ENCODE measurements around the gene IGF2.

The IGF2 gene

DNA sequence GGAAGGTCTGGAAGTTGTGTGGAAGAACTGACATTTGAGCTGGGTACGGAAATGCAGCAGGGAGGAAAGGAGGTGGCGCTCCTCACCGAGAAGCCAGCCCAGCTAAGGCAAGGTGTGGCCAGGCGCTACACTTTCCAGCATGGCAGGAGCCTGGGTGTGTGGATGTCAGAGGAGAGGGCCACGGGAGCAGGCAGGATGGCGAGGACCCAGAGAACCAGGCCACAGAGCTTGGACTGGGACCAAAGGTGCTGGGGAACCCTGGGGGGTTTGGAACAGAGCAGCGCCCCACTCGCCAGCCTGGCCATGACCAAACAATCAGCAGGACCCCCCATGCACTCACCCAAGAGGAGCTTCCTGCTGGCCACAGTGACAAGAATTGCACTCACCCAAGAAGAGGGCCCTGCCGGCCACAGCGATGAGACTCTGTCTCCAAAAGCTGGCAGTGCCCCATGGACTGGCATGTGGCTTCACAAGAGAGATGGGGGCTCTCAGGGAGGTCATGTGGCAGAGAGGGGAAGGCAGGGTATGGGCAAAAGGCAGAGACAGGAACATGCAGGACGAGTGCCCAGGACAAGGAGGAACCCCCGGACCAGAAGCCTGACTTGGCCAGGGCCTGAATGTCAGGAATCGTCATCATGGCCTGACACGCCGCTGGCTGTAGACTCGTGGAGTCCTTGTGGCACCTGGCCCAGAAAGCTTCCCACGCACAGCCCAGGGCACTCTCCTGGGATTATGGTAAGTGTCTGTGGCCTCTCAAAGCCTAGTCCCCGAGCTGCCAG lies 45.4 kb downstream of the IGF2 start:
- peaks cover 7% of the 10 kb centered on the region for H3K27me3 ChIP-seq (ENCODE audit: control insufficient read depth, insufficient read depth, low read length)
- no peaks in the 10 kb centered on the region for H3K36me3 ChIP-seq (ENCODE audit: control insufficient read depth, insufficient read depth, low read length)
- H3K4me3 ChIP-seq (ENCODE audit: low read depth, low read length) = no peak overlapping the region
- no peak overlapping the region for H3K9ac ChIP-seq (ENCODE audit: low read length)
- H3K27ac ChIP-seq (ENCODE audit: low read depth, low read length) = no peak overlapping the region
- peaks cover 20% of the 10 kb centered on the region for H3K4me1 ChIP-seq (ENCODE audit: control insufficient read depth, insufficient read depth, low read length)
- H3K9me3 ChIP-seq (ENCODE audit: control insufficient read depth, insufficient read depth, low read depth, low read length) = no peaks in the 10 kb centered on the region; the same call in 1 of the 2 replicates

DNA sequence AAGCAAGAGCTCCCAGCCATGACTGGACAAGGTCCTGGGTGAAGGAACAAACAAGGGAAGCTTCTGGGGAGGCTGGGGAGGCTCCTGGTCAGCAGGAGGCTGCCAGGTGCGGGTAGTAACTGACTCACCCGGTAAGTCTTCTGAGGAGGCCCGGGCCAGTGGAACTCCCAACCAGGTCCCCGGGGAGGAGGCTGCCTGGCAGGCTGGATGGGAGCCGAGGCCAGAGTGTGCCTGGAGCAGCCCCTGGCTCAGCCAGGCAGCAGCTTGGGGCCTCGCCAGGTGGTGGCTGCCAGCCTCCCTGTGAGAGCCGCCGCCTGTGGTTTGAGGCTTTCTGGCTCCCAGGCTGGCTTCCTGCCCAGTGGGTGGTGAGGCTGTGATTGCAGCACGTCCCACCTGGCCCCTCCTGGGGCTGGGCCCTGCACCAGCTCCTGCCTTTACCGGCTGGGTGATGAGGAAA lies 46.2 kb downstream of the IGF2 start:
- no peak overlapping the region for H3K4me3 ChIP-seq (ENCODE audit: low read depth, low read length)
- H3K27ac ChIP-seq (ENCODE audit: low read depth, low read length) = no peak overlapping the region
- H3K9me3 ChIP-seq (ENCODE audit: control insufficient read depth, insufficient read depth, low read depth, low read length) = no peaks in the 10 kb centered on the region; the same call in 1 of the 2 replicates
- H3K9ac ChIP-seq (ENCODE audit: low read length) = no peak overlapping the region
- no peaks in the 10 kb centered on the region for H3K36me3 ChIP-seq (ENCODE audit: control insufficient read depth, insufficient read depth, low read length)
- peaks cover 19% of the 10 kb centered on the region for H3K4me1 ChIP-seq (ENCODE audit: control insufficient read depth, insufficient read depth, low read length)
- H3K27me3 ChIP-seq (ENCODE audit: control insufficient read depth, insufficient read depth, low read length) = peaks cover 3% of the 10 kb centered on the region

DNA sequence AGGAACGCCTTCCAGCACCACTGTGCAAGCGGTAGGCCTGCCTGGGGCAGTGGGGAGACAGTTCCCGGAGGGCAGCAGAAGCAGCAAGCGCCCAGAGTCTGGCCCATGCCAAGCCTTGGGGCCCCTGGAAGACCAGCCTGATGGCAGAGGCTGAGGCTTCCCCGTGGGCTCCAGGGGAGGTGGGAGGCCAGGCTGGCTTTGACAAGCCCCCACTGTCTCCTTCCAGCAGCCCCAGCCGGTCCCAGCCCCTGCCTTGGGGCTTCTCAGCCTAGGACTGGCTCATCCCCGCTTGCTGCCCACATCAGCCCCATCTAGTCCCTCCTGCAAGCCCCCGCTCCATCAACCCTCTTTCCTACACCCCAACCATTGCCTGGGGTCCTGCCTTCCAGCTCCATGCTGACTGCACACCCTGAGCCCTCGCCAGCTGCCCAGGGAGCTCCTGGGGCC lies 46.7 kb downstream of the IGF2 start:
- H3K27me3 ChIP-seq (ENCODE audit: control insufficient read depth, insufficient read depth, low read length) = no peaks in the 10 kb centered on the region; the same call in 1 of the 2 replicates
- no peak overlapping the region for H3K27ac ChIP-seq (ENCODE audit: low read depth, low read length)
- peaks cover 14% of the 10 kb centered on the region for H3K4me1 ChIP-seq (ENCODE audit: control insufficient read depth, insufficient read depth, low read length)
- H3K9me3 ChIP-seq (ENCODE audit: control insufficient read depth, insufficient read depth, low read depth, low read length) = no peaks in the 10 kb centered on the region; the same call in 1 of the 2 replicates
- H3K4me3 ChIP-seq (ENCODE audit: low read depth, low read length) = no peak overlapping the region
- H3K9ac ChIP-seq (ENCODE audit: low read length) = no peak overlapping the region
- H3K36me3 ChIP-seq (ENCODE audit: control insufficient read depth, insufficient read depth, low read length) = no peaks in the 10 kb centered on the region

DNA sequence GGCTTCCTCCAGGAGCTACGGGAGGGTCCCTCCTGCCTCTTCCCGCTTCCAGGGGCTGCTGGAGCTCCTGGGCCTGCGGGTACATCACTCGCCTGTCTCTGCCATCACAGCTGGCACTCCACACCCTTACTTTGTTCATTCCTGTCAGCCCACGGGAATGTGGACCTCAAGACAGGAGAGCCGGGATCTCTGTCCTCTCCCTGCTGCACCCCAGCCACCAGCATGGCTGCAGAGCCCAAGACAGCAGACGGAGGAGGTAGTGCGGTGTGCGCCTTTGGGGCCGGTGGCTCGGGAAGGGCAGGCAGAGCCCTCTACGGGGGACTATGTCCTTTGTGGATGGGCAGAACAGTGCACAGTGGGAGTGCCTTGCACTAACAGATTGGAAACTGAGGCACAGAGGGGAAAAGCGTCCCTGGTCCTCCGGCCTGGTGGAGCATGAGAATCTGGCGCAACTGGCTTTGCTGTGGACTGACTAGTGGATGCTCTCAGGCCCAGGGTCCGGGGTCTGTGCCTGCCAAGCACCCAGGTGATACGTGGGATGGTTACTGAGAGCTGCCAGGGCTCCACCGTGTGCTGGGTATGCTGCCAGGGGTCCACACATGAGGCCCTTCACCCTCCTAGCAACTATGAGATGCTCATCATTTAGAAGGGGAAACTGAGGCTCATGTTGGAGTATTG lies 47.3 kb downstream of the IGF2 start:
- Histone ChIP-seq H3K27me3 (ENCODE audit: control insufficient read depth, insufficient read depth, low read length) (no peaks in the 10 kb centered on the region; the same call in 1 of the 2 replicates), H3K4me1 (ENCODE audit: control insufficient read depth, insufficient read depth, low read length) (peaks cover 8% of the 10 kb centered on the region)

DNA sequence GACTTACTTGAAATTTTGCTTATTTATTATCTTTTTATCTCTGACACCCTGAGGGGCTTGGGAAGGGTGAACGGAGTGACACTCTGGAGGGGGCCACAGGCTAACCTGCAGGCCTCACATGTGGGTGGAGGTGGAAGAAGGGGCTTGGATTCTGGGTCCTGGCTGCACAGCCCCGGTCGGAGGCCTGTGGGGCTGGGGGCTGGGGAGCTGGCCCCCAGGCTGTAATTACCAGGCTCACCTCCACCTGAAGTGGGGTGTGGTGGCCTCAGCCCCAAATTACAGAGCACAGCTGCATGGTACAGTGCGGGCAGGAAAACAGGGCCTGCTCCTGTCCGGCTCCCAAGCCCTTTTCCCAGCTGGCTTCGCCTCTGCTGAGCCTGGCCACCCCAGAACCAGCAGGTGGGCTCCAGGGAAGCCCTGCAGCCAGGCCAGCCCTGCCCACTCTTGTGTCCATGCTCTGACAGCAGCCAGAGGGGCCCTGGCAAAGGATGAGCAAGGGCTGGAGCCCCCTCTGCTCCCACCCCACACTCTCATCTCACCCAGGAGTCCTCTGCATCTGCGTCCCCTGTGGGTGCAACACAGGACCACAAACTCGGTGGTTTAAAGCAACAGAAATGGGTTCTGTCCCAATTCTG lies 48.0 kb downstream of the IGF2 start:
- H3K36me3 ChIP-seq (ENCODE audit: control insufficient read depth, insufficient read depth, low read length) = no peaks in the 10 kb centered on the region
- no peaks in the 10 kb centered on the region; the same call in 1 of the 2 replicates for H3K9me3 ChIP-seq (ENCODE audit: control insufficient read depth, insufficient read depth, low read depth, low read length)
- no peak overlapping the region for H3K4me3 ChIP-seq (ENCODE audit: low read depth, low read length)
- H3K27me3 ChIP-seq (ENCODE audit: control insufficient read depth, insufficient read depth, low read length) = peaks cover 2% of the 10 kb centered on the region; the same call in 1 of the 2 replicates
- peaks cover 4% of the 10 kb centered on the region; the same call in 1 of the 2 replicates for H3K4me1 ChIP-seq (ENCODE audit: control insufficient read depth, insufficient read depth, low read length)
- H3K27ac ChIP-seq (ENCODE audit: low read depth, low read length) = no peak overlapping the region
- no peak overlapping the region for H3K9ac ChIP-seq (ENCODE audit: low read length)

More for the DNA sequence above, 47.3 kb downstream of the IGF2 start:
- Histone ChIP-seq H3K36me3 (ENCODE audit: control insufficient read depth, insufficient read depth, low read length) (no peaks in the 10 kb centered on the region), H3K27ac (ENCODE audit: low read depth, low read length) (no peak overlapping the region), H3K4me3 (ENCODE audit: low read depth, low read length) (no peak overlapping the region), H3K9me3 (ENCODE audit: control insufficient read depth, insufficient read depth, low read depth, low read length) (no peaks in the 10 kb centered on the region; the same call in 1 of the 2 replicates), H3K9ac (ENCODE audit: low read length) (no peak overlapping the region)

DNA sequence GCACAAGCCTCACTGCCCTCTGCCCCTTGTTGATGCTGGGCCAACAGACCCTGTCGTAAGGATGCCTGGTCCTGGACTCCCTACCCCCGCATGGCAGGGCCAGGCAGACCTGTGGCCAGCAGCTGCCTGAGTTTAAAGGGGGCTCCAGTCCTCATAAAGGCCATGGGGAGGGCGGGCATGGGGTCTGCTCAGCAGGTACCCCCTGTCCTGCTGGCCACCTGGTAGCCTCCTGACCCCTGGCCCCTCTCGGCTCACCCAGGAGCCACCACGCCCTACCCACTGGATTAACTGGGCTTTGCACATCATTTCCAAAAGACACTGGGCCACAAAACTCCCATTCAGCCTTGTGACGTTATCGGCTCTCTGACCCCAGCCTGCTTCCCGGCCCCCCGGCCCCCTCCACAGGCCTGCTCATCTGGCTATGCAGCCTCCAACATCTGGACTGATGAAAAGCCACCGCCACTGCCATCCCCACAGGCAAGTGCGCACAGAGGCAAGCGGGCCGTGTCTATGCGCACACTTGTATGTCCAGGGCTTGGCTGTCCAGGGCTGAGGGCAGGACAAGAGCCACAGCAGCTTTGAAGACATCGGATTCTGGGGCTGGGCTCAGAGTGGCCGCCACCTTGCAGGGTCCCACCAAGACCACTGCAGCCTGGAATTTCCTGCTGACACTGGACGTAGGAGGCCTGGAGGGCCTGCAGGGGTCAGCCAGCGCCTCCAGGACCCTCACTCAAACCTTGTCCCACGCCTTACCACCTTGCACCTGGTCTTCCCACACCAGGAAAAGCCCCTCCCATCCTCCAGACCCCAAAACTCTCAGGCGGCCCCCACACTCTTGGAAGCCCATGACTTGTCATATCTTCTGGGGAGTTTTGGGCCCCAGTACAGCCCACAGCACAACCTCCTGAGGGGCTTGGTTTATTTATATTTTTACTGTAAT lies 48.7 kb downstream of the IGF2 start:
- Histone ChIP-seq H3K9me3 (ENCODE audit: control insufficient read depth, insufficient read depth, low read depth, low read length) (no peaks in the 10 kb centered on the region; the same call in 1 of the 2 replicates), H3K36me3 (ENCODE audit: control insufficient read depth, insufficient read depth, low read length) (no peaks in the 10 kb centered on the region), H3K9ac (ENCODE audit: low read length) (no peak overlapping the region), H3K4me1 (ENCODE audit: control insufficient read depth, insufficient read depth, low read length) (peaks cover 4% of the 10 kb centered on the region; the same call in 1 of the 2 replicates), H3K27me3 (ENCODE audit: control insufficient read depth, insufficient read depth, low read length) (peaks cover 4% of the 10 kb centered on the region; the same call in 1 of the 2 replicates), H3K27ac (ENCODE audit: low read depth, low read length) (no peak overlapping the region), H3K4me3 (ENCODE audit: low read depth, low read length) (no peak overlapping the region)

DNA sequence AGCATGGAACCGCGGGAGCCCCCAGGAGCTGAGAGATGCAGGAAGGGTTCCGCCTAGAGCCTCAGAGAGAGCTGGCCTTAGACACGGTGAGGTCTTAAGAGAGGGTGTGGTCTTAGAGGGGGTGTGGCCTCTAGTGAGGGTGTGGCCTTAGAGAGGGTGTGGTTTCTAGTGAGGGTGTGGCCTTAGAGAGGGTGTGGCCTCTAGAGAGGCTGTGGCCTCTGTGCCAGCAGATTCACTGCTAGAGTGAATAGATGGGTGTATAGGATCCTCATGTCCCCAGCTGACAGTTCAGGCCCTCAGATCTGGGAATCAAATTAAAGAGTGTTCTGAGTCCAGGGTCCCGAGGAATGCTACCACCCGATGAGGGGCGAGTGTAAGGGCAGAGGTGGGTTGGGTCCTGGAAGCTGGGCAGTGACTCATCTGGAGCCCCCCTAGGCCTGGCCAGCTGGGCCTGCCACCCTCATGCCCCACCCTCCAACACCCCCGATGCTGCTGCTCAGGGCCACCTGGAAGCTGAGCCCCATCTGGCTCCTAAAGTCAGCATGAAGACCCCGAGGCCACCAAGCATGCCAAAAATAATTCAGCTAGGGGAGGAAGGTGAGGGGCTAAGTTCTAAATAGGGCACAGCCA lies 49.5 kb downstream of the IGF2 start:
- H3K4me3 ChIP-seq (ENCODE audit: low read depth, low read length) = no peak overlapping the region
- peaks cover 4% of the 10 kb centered on the region; the same call in 1 of the 2 replicates for H3K27me3 ChIP-seq (ENCODE audit: control insufficient read depth, insufficient read depth, low read length)
- no peak overlapping the region for H3K27ac ChIP-seq (ENCODE audit: low read depth, low read length)
- H3K9ac ChIP-seq (ENCODE audit: low read length) = no peak overlapping the region
- peaks cover 7% of the 10 kb centered on the region for H3K9me3 ChIP-seq (ENCODE audit: control insufficient read depth, insufficient read depth, low read depth, low read length)
- no peaks in the 10 kb centered on the region for H3K36me3 ChIP-seq (ENCODE audit: control insufficient read depth, insufficient read depth, low read length)
- H3K4me1 ChIP-seq (ENCODE audit: control insufficient read depth, insufficient read depth, low read length) = peaks cover 4% of the 10 kb centered on the region; the same call in 1 of the 2 replicates

DNA sequence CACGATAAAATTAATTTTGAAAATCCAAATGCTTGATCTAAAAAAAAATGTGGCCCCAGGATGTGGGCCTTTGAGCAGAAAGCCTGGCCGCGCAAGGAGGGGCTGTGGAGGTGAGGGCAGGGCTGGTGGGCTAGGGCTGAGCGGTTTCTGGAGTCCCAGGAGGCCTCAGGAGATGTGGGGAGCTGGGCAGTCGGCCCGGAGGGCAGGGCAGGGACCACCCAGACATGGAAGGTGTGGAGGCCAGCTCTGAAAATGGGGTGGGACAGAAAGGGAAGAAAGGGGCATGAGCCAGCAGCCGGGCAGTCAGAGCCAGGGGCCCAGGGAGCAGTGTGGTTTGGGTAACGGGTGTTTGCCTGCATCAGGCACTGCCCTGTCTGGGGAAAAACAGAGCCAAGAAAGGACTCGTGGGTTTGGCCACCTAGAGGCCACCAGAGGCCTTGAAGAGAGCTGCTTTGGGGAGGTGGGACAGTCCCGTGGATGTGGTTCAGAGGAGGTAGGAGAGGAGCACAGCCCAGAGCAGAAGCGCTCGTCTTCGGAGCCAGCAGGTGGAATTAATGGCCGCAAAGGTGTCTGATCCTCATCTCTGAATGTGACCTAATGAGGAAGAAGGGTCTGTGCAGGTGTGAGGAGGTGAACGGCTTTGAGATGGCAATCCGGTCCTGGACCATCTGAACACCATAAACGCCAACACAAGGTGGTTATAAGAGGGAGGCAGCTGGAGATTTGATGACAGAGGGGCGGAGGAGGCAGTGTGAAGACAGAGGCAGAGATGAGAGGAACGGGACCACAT lies 50.2 kb downstream of the IGF2 start:
- H3K36me3 ChIP-seq (ENCODE audit: control insufficient read depth, insufficient read depth, low read length) = no peaks in the 10 kb centered on the region
- no peak overlapping the region for H3K9ac ChIP-seq (ENCODE audit: low read length)
- H3K27me3 ChIP-seq (ENCODE audit: control insufficient read depth, insufficient read depth, low read length) = peaks cover 4% of the 10 kb centered on the region; the same call in 1 of the 2 replicates
- H3K4me1 ChIP-seq (ENCODE audit: control insufficient read depth, insufficient read depth, low read length) = peaks cover 4% of the 10 kb centered on the region; the same call in 1 of the 2 replicates
- H3K4me3 ChIP-seq (ENCODE audit: low read depth, low read length) = no peak overlapping the region
- no peak overlapping the region for H3K27ac ChIP-seq (ENCODE audit: low read depth, low read length)
- peaks cover 14% of the 10 kb centered on the region for H3K9me3 ChIP-seq (ENCODE audit: control insufficient read depth, insufficient read depth, low read depth, low read length)

DNA sequence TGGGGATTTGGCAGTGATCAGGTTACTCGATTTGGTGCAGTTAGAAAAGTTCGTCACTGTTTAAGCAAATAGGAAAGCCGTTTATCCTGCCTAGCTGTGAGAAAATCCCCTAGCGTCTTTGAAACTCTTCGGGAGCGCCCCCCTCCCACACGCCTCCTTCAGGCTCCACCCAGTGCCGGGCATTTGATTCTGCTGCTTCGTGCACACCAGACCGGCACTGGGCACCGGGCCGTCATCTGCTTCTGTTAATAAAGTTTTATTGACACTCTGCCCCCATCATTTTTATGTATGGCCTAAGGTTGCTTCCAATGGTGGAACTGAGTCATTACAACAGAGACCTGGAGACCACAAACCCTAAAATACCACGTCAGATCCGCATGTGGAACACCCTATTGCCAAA lies 50.9 kb downstream of the IGF2 start:
- peaks cover 4% of the 10 kb centered on the region; the same call in 1 of the 2 replicates for H3K27me3 ChIP-seq (ENCODE audit: control insufficient read depth, insufficient read depth, low read length)
- no peak overlapping the region for H3K9ac ChIP-seq (ENCODE audit: low read length)
- H3K4me3 ChIP-seq (ENCODE audit: low read depth, low read length) = no peak overlapping the region
- no peak overlapping the region for H3K27ac ChIP-seq (ENCODE audit: low read depth, low read length)
- peaks cover 18% of the 10 kb centered on the region for H3K9me3 ChIP-seq (ENCODE audit: control insufficient read depth, insufficient read depth, low read depth, low read length)
- no peaks in the 10 kb centered on the region for H3K36me3 ChIP-seq (ENCODE audit: control insufficient read depth, insufficient read depth, low read length)
- peaks cover 4% of the 10 kb centered on the region; the same call in 1 of the 2 replicates for H3K4me1 ChIP-seq (ENCODE audit: control insufficient read depth, insufficient read depth, low read length)

Data from HUES6 (cell line).